Neural progenitor cell (in vitro differentiated cells): Measurements from ENCODE around the gene SKA2.

ENCODE experiments used
- CTCF ChIP-seq: fragments of 200-600 bp; sonication (generic); IDR thresholded peaks from 2 replicates; pipeline ENCODE4 v1.5.1; 2017; ENCODE audit warnings: antibody characterized with exemption, mild to moderate bottlenecking
- EZH2phosphoT487 ChIP-seq: fragments of 200-600 bp; sonication (generic); IDR thresholded peaks from 2 replicates; pipeline ENCODE4 v1.6.1; 2017; ENCODE audit warnings: antibody characterized with exemption

GRCh38 chr17:59161477-59161876 is 6.5 kb upstream of the SKA2 start:
- TF ChIP-seq EZH2phosphoT487: no peak
- no peak for TF ChIP-seq CTCF
